CD4-positive, alpha-beta T cell (primary cell): ENCODE data around the gene CMTM6. TPM values are rescaled to one million over a fixed set of nuclear protein-coding genes. Genes with fewer than 3 reads are reported as not detected.

ENCODE experiments used
- ATAC-seq: fragments of 200-7000 bp; cut with Tn5 transposase; one replicate; pipeline ENCODE4 v1.10.0; 2022; ENCODE audit warnings: mild to moderate bottlenecking; ENCODE audit not compliant: poor library complexity
- CTCF ChIA-PET: fragments of 350-600 bp; sonication (Branson Sonifier 250); formaldehyde crosslinking; loops from one replicate; lab custom pipeline; 2021; ENCODE audit warnings: antibody characterized with exemption, inconsistent platforms; lab: Charles Lee
- POLR2A ChIA-PET: fragments of 350-600 bp; sonication (Branson Sonifier 250); formaldehyde crosslinking; loops from one replicate; lab custom pipeline; 2021; ENCODE audit warnings: antibody characterized with exemption, inconsistent platforms; lab: Charles Lee
- DNase-seq, 14 experiments: peaks; one replicate each; pipeline ENCODE4 v3.0.0-alpha.2; 2013 to 2020; ENCODE audit warnings: mixed read lengths in 2 of 14
- H3K27ac ChIP-seq, 2 donors: one replicate each; pipeline versions ENCODE4 v1.5.1 to v1.7.0; 2013; ENCODE audit warnings: low read length in 2 of 2, low read depth in 1 of 2, mild to moderate bottlenecking in 1 of 2
- H3K27me3 ChIP-seq, 2 experiments: 1 replicate in 1 of 2; 2 replicates in 1 of 2; pipeline versions ENCODE4 v1.6.1 to v1.7.0; 2013; ENCODE audit warnings: low read length in 2 of 2, control low read depth in 1 of 2, mild to moderate bottlenecking in 1 of 2, moderate library complexity in 1 of 2; ENCODE audit not compliant: insufficient read depth in 2 of 2, control insufficient read depth in 1 of 2
- H3K36me3 ChIP-seq: one replicate; pipeline ENCODE4 v1.6.1; 2013; ENCODE audit warnings: low read length, control low read depth; ENCODE audit not compliant: insufficient read depth
- H3K4me1 ChIP-seq: one replicate; pipeline ENCODE4 v1.6.1; 2013; ENCODE audit warnings: low read length, control low read depth; ENCODE audit not compliant: insufficient read depth
- H3K4me3 ChIP-seq: one replicate; pipeline ENCODE4 v1.5.1; 2013; ENCODE audit warnings: mild to moderate bottlenecking, low read length, moderate library complexity
- H3K9me3 ChIP-seq, 2 experiments: 1 replicate in 1 of 2; 2 replicates in 1 of 2; pipeline versions ENCODE4 v1.6.1 to v1.7.0; 2013; ENCODE audit warnings: low read length in 2 of 2, mild to moderate bottlenecking in 2 of 2, control low read depth in 1 of 2, moderate library complexity in 1 of 2; ENCODE audit not compliant: control insufficient read depth in 1 of 2, insufficient read depth in 1 of 2
- H3K27ac Mint-ChIP-seq: one replicate; pipeline ENCODE4 v1.8.0; 2020; ENCODE audit warnings: mixed read lengths
- H3K27me3 Mint-ChIP-seq: one replicate; pipeline ENCODE4 v1.8.0; 2021; ENCODE audit warnings: mixed read lengths
- H3K36me3 Mint-ChIP-seq: one replicate; pipeline ENCODE4 v1.8.0; 2021; ENCODE audit warnings: low read depth, mixed read lengths
- H3K4me1 Mint-ChIP-seq: one replicate; pipeline ENCODE4 v1.8.0; 2021; ENCODE audit warnings: low read depth, mixed read lengths
- H3K4me3 Mint-ChIP-seq: one replicate; pipeline ENCODE4 v1.8.0; 2020; ENCODE audit warnings: mild to moderate bottlenecking, mixed read lengths
- H3K9me3 Mint-ChIP-seq: one replicate; pipeline ENCODE4 v1.8.0; 2020; ENCODE audit warnings: mixed read lengths
- intact Hi-C, 2 experiments: fragments of 100-400 bp; cut with DNase I in 1 of 2; cut with micrococcal nuclease in 1 of 2; formaldehyde crosslinking; loops; one replicate each; pipeline versions ENCODE4 v1.15.1 to v1.9.0; 2023 to 2025; cut with DNase I, micrococcal nuclease
- microRNA-seq: library from miRNA; unstranded; fragments of <30 nt; microRNA quantifications from one replicate; pipeline ENCODE4 v1.2.0, GENCODE V29; 2021; ENCODE audit warnings: borderline microRNAs expressed, borderline replicate concordance
- total RNA-seq, 174 experiments: library from RNA in 2 of 174; stranded (reverse) in 2 of 174; gene quantifications; one replicate each; pipeline ENCODE4 v1.2.3 and lab custom pipeline; 2021 to 2026
- TF ChIP-seq, protein P1 (sequence below): fragments of 200-600 bp; IDR thresholded peaks from one replicate; pipeline ENCODE4 v1.8.0; 2022; ENCODE audit warnings: antibody characterized with exemption, mild to moderate bottlenecking

CMTM6 gene
- total RNA-seq, 2 experiments from 2014 or later: 36.5 to 37.8 TPM

DNA sequence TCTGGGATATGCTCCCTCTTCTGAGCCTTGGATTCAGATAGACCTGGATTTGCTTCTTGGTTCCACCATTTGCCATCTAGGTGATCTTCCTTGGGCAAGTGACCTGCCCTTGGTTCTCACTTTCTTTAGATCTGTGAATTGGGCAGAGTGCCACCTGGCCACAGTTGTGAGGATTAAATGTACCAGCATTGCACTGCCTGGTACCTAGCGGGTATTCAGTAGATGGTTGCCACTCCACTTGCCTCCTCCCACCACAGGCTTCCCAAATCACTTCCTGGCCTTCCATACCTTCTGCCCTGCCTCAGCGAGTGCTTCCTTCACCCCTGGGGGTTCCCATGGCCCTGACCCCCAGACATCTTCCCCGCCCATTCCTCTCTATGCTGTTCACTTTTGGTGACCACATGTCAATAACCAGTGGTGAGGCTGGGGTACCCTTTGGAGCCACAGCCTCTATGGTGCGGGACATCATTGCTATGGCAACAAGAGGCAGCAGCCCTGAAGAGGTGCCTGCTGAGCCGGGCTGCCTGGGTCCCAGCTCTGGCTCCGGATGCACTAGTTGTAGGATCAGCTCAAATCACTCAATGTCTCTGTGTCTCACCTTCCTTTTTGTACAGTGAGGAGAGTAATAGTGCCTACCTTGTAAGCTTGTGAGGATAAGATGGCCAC, 70.5 kb downstream of the CMTM6 start:
- ChIA-PET CTCF (interaction anchor here (1.1 to 2.4 kb wide), 6 partner anchors 12 to 57 kb away, joined by 3 to 10 read pairs (median 4); no protein-coding TSS in a partner anchor), POLR2A (interaction anchor here (0.6 to 3.8 kb wide), 16 partner anchors 8 to 1009 kb away, joined by 3 to 50 read pairs (median 4); partner anchors contain the start of genes CMTM6 and CMTM7)
- intact Hi-C loops: loop anchor here (2.0 to 5.0 kb wide), 3 partner anchors 27 to 35 kb away; no protein-coding TSS in a partner anchor
- Mint-ChIP-seq H3K27ac (peak overlapping the region; percentile 95), H3K9me3 (no peaks in the 10 kb centered on the region), H3K36me3 (peaks cover 18% of the 10 kb centered on the region), H3K4me3 (peak overlapping the region; percentile 73), H3K4me1 (peaks cover 76% of the 10 kb centered on the region), H3K27me3 (no peaks in the 10 kb centered on the region)
- TF ChIP-seq, protein P1, sequence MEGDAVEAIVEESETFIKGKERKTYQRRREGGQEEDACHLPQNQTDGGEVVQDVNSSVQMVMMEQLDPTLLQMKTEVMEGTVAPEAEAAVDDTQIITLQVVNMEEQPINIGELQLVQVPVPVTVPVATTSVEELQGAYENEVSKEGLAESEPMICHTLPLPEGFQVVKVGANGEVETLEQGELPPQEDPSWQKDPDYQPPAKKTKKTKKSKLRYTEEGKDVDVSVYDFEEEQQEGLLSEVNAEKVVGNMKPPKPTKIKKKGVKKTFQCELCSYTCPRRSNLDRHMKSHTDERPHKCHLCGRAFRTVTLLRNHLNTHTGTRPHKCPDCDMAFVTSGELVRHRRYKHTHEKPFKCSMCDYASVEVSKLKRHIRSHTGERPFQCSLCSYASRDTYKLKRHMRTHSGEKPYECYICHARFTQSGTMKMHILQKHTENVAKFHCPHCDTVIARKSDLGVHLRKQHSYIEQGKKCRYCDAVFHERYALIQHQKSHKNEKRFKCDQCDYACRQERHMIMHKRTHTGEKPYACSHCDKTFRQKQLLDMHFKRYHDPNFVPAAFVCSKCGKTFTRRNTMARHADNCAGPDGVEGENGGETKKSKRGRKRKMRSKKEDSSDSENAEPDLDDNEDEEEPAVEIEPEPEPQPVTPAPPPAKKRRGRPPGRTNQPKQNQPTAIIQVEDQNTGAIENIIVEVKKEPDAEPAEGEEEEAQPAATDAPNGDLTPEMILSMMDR: no peak
- Histone ChIP-seq H3K27ac (peak overlapping the region; percentile 86 to 87), H3K9me3 (no peaks in the 10 kb centered on the region), H3K4me3 (peak overlapping the region; percentile 34), H3K36me3 (peaks cover 3% of the 10 kb centered on the region), H3K27me3 (no peaks in the 10 kb centered on the region), H3K4me1 (peaks cover 87% of the 10 kb centered on the region)
- ATAC-seq: peak; percentile 5
- peak in 3 of 14 experiments; percentile 42 to 48 (median 42) for DNase-seq

DNA sequence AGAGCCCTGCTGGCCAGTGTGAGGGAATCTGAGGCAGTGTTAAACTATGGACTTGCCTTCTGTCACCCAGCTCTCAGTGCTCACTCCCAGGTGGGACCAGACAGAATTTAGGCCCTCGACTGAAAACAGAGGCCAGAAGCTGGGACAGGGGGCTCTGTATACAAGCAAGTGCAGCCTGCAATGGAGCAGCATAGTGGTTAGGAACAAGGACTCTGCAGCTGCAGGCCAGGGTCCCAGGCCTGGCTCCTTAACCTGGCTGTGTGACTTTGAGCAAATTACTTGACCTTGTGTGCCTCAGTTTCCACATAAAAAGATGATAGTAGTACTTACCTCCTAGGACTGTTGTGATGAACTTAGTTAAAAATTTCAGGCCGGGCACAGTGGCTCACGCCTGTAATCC, 71.2 kb downstream of the CMTM6 start:
- ATAC-seq: no peak
- ChIA-PET CTCF (no interaction called here), POLR2A (interaction anchor here (2.7 to 3.8 kb wide), 4 partner anchors 8 to 60 kb away, joined by 10 to 50 read pairs (median 30); partner anchors contain the start of gene CMTM7)
- no peak overlapping the region for H3K4me3 ChIP-seq
- Mint-ChIP-seq H3K4me3 (no peak overlapping the region), H3K4me1 (peaks cover 78% of the 10 kb centered on the region), H3K36me3 (peaks cover 18% of the 10 kb centered on the region), H3K9me3 (no peaks in the 10 kb centered on the region), H3K27ac (peak overlapping the region; percentile 95), H3K27me3 (no peaks in the 10 kb centered on the region)
- peak overlapping the region; percentile 86 to 87 for H3K27ac ChIP-seq
- DNase-seq: no peak
- intact Hi-C loops: loop anchor here (1.0 to 5.0 kb wide), 3 partner anchors 8 to 36 kb away; no protein-coding TSS in a partner anchor
- no peaks in the 10 kb centered on the region for H3K9me3 ChIP-seq
- no peaks in the 10 kb centered on the region for H3K27me3 ChIP-seq
- H3K36me3 ChIP-seq: peaks cover 3% of the 10 kb centered on the region
- TF ChIP-seq, protein P1: no peak
- peaks cover 85% of the 10 kb centered on the region for H3K4me1 ChIP-seq

Small RNA genes within 50 kb of the gene (microRNA-seq; reads per million reads assigned to microRNA genes)
- gene MIR548AY: not detected

Other genes with a start within 250 kb of the CMTM6 start
- gene CMTM7, start 111.0 kb downstream of the CMTM6 start, total RNA-seq: 10 to 100 TPM; 31.5 to 35.2 TPM
- 10 to 100 TPM; 28.1 to 28.3 TPM for gene DYNC1LI1, start 68.0 kb upstream of the CMTM6 start, total RNA-seq
- gene CNOT10, start 182.3 kb upstream of the CMTM6 start, total RNA-seq: 10 to 100 TPM; 31.3 to 42.0 TPM